Measurements from ENCODE around the gene PSMA1. TPM values are rescaled to one million over a fixed set of nuclear protein-coding genes. Genes with fewer than 3 reads are reported as not detected.

Gene PSMA1
- total and polyA plus RNA-seq, 2 of the 8 experiments (the other 6 are each of a cell fraction or from before 2014, with no cell fraction given), result 148 to 159 TPM

DNA sequence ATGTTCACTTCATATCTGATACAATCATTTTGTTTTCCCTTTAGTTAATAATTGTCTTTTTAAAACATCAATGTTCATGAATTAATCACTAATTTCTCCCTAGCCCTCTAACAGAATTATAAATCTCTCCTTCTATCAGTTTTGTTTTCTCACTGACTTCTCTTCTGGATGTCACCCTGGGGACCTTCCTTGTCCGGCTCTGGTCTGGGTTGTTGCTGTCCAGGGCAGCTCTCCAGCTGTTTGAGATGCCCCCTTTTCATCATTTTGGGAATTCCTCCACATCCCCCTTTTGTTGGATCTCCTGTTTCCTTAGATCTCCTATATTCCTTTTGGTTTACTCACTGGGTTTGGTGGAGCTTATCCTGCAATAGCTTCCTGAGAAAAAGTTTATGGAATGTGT is 35.6 kb upstream of the PSMA1 start:
- TF ChIP-seq, protein P1, sequence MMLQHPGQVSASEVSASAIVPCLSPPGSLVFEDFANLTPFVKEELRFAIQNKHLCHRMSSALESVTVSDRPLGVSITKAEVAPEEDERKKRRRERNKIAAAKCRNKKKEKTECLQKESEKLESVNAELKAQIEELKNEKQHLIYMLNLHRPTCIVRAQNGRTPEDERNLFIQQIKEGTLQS (IDR thresholded peaks at IDR 0.05; ENCODE audit: insufficient read depth, low read depth, low read length), result no peak
- no peak for TF ChIP-seq POU5F1 (IDR thresholded peaks at IDR 0.05; ENCODE audit: low read depth, low read length)
- no peak for TF ChIP-seq MAFK (IDR thresholded peaks at IDR 0.05; ENCODE audit: low read depth, low read length)
- no peak for TF ChIP-seq SRF (IDR thresholded peaks at IDR 0.05; ENCODE audit: low read depth, low read length)
- no peak for TF ChIP-seq SUZ12 (IDR thresholded peaks at IDR 0.05; ENCODE audit: low read length)
- no peak for TF ChIP-seq RXRA (IDR thresholded peaks at IDR 0.05; ENCODE audit: insufficient read depth, low read depth, low read length)
- no peak for TF ChIP-seq JUND (IDR thresholded peaks at IDR 0.05; ENCODE audit: low read length)
- TF ChIP-seq SIRT6 (IDR thresholded peaks at IDR 0.05; ENCODE audit: low read length), result no peak
- no peak for TF ChIP-seq SIN3A (conservative IDR thresholded peaks at IDR 0.05 in 1 of 2, IDR thresholded peaks at IDR 0.05 in 1 of 2; ENCODE audit: low read depth in 1 of 2, low read length in 2 of 2)
- Histone ChIP-seq H2BK20ac (ENCODE audit: low read length) (no peak overlapping the region), H4K8ac (ENCODE audit: extremely low read depth, insufficient read depth, low read length) (no peak overlapping the region), H4K20me1 (replicated peaks in 1 of 2; ENCODE audit: control insufficient read depth in 1 of 2, insufficient read depth in 2 of 2, low read length in 2 of 2) (no peaks in the 10 kb centered on the region), H2BK12ac (ENCODE audit: low read depth, low read length) (no peak overlapping the region), H3K79me2 (ENCODE audit: control insufficient read depth in 1 of 2, insufficient read depth in 2 of 2, low read length in 2 of 2) (no peaks in the 10 kb centered on the region), H3K4me2 (ENCODE audit: insufficient read depth in 1 of 2, low read depth in 2 of 2, low read length in 2 of 2) (no peak overlapping the region), H3K27me3 (replicated peaks in 1 of 4; ENCODE audit: control insufficient read depth in 3 of 4, extremely low read depth in 1 of 4, insufficient read depth in 3 of 4, low read length in 3 of 4) (no peaks in the 10 kb centered on the region), H3K4me1 (replicated peaks in 1 of 4; ENCODE audit: control insufficient read depth in 3 of 4, insufficient read depth in 4 of 4, low read length in 3 of 4) (no peaks in the 10 kb centered on the region), H3K4me3 (ENCODE audit: extremely low read depth in 1 of 4, insufficient read depth in 2 of 4, low read depth in 3 of 4, low read length in 4 of 4) (no peak overlapping the region), H2AK5ac (ENCODE audit: low read depth, low read length) (no peak overlapping the region), H3K23me2 (ENCODE audit: low read depth, low read length) (no peaks in the 10 kb centered on the region), H2BK5ac (ENCODE audit: low read depth, low read length) (no peak overlapping the region), H3K9me3 (ENCODE audit: insufficient read depth in 2 of 2, low read depth in 1 of 2, low read length in 1 of 2) (no peaks in the 10 kb centered on the region), H3K14ac (ENCODE audit: insufficient read length) (no peak overlapping the region), H2BK120ac (replicated peaks; ENCODE audit: low read depth, low read length) (no peak overlapping the region), H3K9ac (replicated peaks in 1 of 4; ENCODE audit: extremely low read depth in 1 of 4, low read depth in 3 of 4, low read length in 3 of 4) (no peak overlapping the region), H3K4ac (replicated peaks; ENCODE audit: insufficient read length, low read depth, low read length) (no peak overlapping the region), H4K91ac (replicated peaks; ENCODE audit: insufficient read length, low read length) (no peak overlapping the region), H3K79me1 (ENCODE audit: low read depth, low read length) (no peaks in the 10 kb centered on the region), H3K36me3 (ENCODE audit: control insufficient read depth in 2 of 4, insufficient read depth in 4 of 4, low read length in 3 of 4) (no peaks in the 10 kb centered on the region), H4K5ac (ENCODE audit: insufficient read length, low read depth, low read length) (no peak overlapping the region), H3K23ac (ENCODE audit: insufficient read length) (no peak overlapping the region), H2BK15ac (ENCODE audit: low read length) (no peak overlapping the region), H3K18ac (ENCODE audit: extremely low read depth, low read length) (no peak overlapping the region), H2AFZ (ENCODE audit: low read length) (no peak overlapping the region), H3K27ac (ENCODE audit: low read depth, low read length) (no peak overlapping the region), H3K56ac (replicated peaks; ENCODE audit: insufficient read length, low read depth, low read length) (no peak overlapping the region)
- FAIRE-seq (no peak), DNase-seq (ENCODE audit: low read depth in 1 of 2, low spot score in 2 of 2) (no peak)
- POLR2A ChIA-PET (ENCODE audit: partially characterized antibody), result no interaction called here
- WGBS, 2 experiments (ENCODE audit: extremely low coverage in 1 of 2, insufficient coverage in 1 of 2, insufficient read length in 1 of 2, insufficient replicate concordance in 2 of 2, low coverage in 1 of 2, low lambda C conversion rate in 2 of 2, missing lambda C conversion rate in 1 of 2), result 90% methylated on average over 1 of the region's 1 CpG; no CpG with 5 or more reads in 1 of the 2 experiments
- CTCF ChIA-PET (ENCODE audit: partially characterized antibody), result interaction anchor here (1.1 kb wide), 1 partner anchor 17 kb away, joined by 3 read pairs; no protein-coding TSS in a partner anchor

All from H1 (cell line).